Astrocyte (in vitro differentiated cells and primary cell): ENCODE data around the gene EMP1. TPM values are rescaled to one million over a fixed set of nuclear protein-coding genes. Genes with fewer than 3 reads are reported as not detected.

Experiments used
- DNase-seq: peaks from one replicate; pipeline ENCODE4 v3.0.0-alpha.2; 2010; ENCODE audit warnings: low read depth
- FAIRE-seq: peaks from 2 replicates; lab custom pipeline; 2011; peaks lifted over from hg19 to GRCh38; lab: Jason Lieb, UNC
- H2AFZ ChIP-seq: 2 replicates; pipeline ENCODE4 v1.6.0; 2012; ENCODE audit warnings: low read depth, low read length, inconsistent platforms
- H3K27ac ChIP-seq: 2 replicates; pipeline ENCODE4 v1.5.1; 2011; ENCODE audit warnings: low read depth, low read length, inconsistent platforms
- H3K27me3 ChIP-seq: 2 replicates; pipeline ENCODE4 v1.6.0; 2011; ENCODE audit warnings: low read length, inconsistent platforms; ENCODE audit not compliant: insufficient read depth
- H3K36me3 ChIP-seq: 2 replicates; pipeline ENCODE4 v1.5.1; 2011; ENCODE audit warnings: low read length, inconsistent platforms; ENCODE audit not compliant: insufficient read depth
- H3K4me1 ChIP-seq: 2 replicates; pipeline ENCODE4 v1.5.1; 2011; ENCODE audit warnings: low read length, inconsistent platforms; ENCODE audit not compliant: insufficient read depth
- H3K4me2 ChIP-seq: 2 replicates; pipeline ENCODE4 v1.6.0; 2012; ENCODE audit warnings: low read length, inconsistent platforms
- H3K4me3 ChIP-seq: 2 replicates; pipeline ENCODE4 v1.5.1; 2011; ENCODE audit warnings: low read depth, mild to moderate bottlenecking, low read length, inconsistent platforms; ENCODE audit not compliant: insufficient read depth
- H3K79me2 ChIP-seq: 2 replicates; pipeline ENCODE4 v1.6.0; 2012; ENCODE audit warnings: mild to moderate bottlenecking, low read length, inconsistent platforms; ENCODE audit not compliant: insufficient read depth
- H3K9ac ChIP-seq: 2 replicates; pipeline ENCODE4 v1.6.0; 2012; ENCODE audit warnings: mild to moderate bottlenecking, low read length, inconsistent platforms
- H3K9me3 ChIP-seq: 2 replicates; pipeline ENCODE4 v1.5.1; 2012; ENCODE audit warnings: low read depth, mild to moderate bottlenecking, low read length, inconsistent platforms; ENCODE audit not compliant: insufficient read depth
- H4K20me1 ChIP-seq: 2 replicates; pipeline ENCODE4 v1.6.0; 2012; ENCODE audit warnings: low read length, inconsistent platforms; ENCODE audit not compliant: insufficient read depth
- H3K27ac Mint-ChIP-seq: one replicate; pipeline ENCODE4 v1.8.0; 2021; ENCODE audit warnings: mild to moderate bottlenecking, mixed read lengths; ENCODE audit not compliant: unreplicated experiment
- H3K27me3 Mint-ChIP-seq: one replicate; pipeline ENCODE4 v1.8.0; 2021; ENCODE audit warnings: low read depth, mixed read lengths; ENCODE audit not compliant: unreplicated experiment
- H3K36me3 Mint-ChIP-seq: one replicate; pipeline ENCODE4 v1.8.0; 2021; ENCODE audit warnings: low read depth, mixed read lengths; ENCODE audit not compliant: unreplicated experiment
- H3K4me1 Mint-ChIP-seq: one replicate; pipeline ENCODE4 v1.8.0; 2021; ENCODE audit warnings: low read depth, mixed read lengths; ENCODE audit not compliant: unreplicated experiment
- H3K4me3 Mint-ChIP-seq: one replicate; pipeline ENCODE4 v1.8.0; 2021; ENCODE audit warnings: mild to moderate bottlenecking, moderate library complexity, mixed read lengths; ENCODE audit not compliant: unreplicated experiment
- H3K9me3 Mint-ChIP-seq: one replicate; pipeline ENCODE4 v1.8.0; 2021; ENCODE audit warnings: mild to moderate bottlenecking, mixed read lengths; ENCODE audit not compliant: unreplicated experiment
- EZH2 ChIP-seq: IDR thresholded peaks from 2 replicates; pipeline ENCODE4 v1.6.1; 2012; ENCODE audit warnings: mild to moderate bottlenecking, low read length, inconsistent platforms; ENCODE audit not compliant: insufficient read depth
- total RNA-seq: library from RNA; stranded (reverse); gene quantifications from 2 replicates; pipeline ENCODE4 v1.2.1, GENCODE V29; 2021
- TF ChIP-seq, protein P1 (sequence below): IDR thresholded peaks from 2 replicates; pipeline ENCODE4 v1.5.1; 2011; ENCODE audit warnings: low read depth, mild to moderate bottlenecking, inconsistent platforms, low read length, moderate library complexity; ENCODE audit not compliant: insufficient read depth

EMP1 gene
- total RNA-seq, 1 donor from 2014 or later: 71.7 TPM

GRCh38 chr12:13223179-13223804 lies 26.8 kb downstream of the EMP1 start:
- Mint-ChIP-seq H3K4me3 (no peak overlapping the region), H3K4me1 (peaks cover 2% of the 10 kb centered on the region), H3K9me3 (peaks cover 3% of the 10 kb centered on the region), H3K27me3 (peaks cover 2% of the 10 kb centered on the region), H3K27ac (no peak overlapping the region), H3K36me3 (peaks cover 5% of the 10 kb centered on the region)
- no peaks in the 10 kb centered on the region for H3K27me3 ChIP-seq
- DNase-seq (peak; percentile 67), FAIRE-seq (peak; percentile 78)
- no peaks in the 10 kb centered on the region for H3K79me2 ChIP-seq
- TF ChIP-seq, protein P1, sequence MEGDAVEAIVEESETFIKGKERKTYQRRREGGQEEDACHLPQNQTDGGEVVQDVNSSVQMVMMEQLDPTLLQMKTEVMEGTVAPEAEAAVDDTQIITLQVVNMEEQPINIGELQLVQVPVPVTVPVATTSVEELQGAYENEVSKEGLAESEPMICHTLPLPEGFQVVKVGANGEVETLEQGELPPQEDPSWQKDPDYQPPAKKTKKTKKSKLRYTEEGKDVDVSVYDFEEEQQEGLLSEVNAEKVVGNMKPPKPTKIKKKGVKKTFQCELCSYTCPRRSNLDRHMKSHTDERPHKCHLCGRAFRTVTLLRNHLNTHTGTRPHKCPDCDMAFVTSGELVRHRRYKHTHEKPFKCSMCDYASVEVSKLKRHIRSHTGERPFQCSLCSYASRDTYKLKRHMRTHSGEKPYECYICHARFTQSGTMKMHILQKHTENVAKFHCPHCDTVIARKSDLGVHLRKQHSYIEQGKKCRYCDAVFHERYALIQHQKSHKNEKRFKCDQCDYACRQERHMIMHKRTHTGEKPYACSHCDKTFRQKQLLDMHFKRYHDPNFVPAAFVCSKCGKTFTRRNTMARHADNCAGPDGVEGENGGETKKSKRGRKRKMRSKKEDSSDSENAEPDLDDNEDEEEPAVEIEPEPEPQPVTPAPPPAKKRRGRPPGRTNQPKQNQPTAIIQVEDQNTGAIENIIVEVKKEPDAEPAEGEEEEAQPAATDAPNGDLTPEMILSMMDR: no peak
- TF ChIP-seq EZH2: no peak
- H3K4me1 ChIP-seq: peaks cover 18% of the 10 kb centered on the region
- H3K4me2 ChIP-seq: peak overlapping the region; percentile 53
- no peak overlapping the region for H2AFZ ChIP-seq
- no peak overlapping the region for H3K4me3 ChIP-seq
- H4K20me1 ChIP-seq: no peaks in the 10 kb centered on the region
- H3K9ac ChIP-seq: no peak overlapping the region
- H3K27ac ChIP-seq: peak overlapping the region; percentile 30
- H3K9me3 ChIP-seq: no peaks in the 10 kb centered on the region
- H3K36me3 ChIP-seq: no peaks in the 10 kb centered on the region

GRCh38 chr12:13223941-13224340 lies 27.4 kb downstream of the EMP1 start:
- FAIRE-seq: peak; percentile 52
- Histone ChIP-seq H4K20me1 (no peaks in the 10 kb centered on the region), H3K4me1 (peaks cover 18% of the 10 kb centered on the region)

More at GRCh38 chr12:13223941-13224340, 27.4 kb downstream of the EMP1 start:
- no peak overlapping the region for H3K27ac Mint-ChIP-seq
- H3K27me3 Mint-ChIP-seq: peaks cover 2% of the 10 kb centered on the region
- Histone ChIP-seq H3K79me2 (no peaks in the 10 kb centered on the region), H3K4me2 (no peak overlapping the region), H3K9ac (no peak overlapping the region), H3K27ac (peak overlapping the region; percentile 13), H2AFZ (no peak overlapping the region), H3K27me3 (no peaks in the 10 kb centered on the region), H3K4me3 (no peak overlapping the region), H3K9me3 (no peaks in the 10 kb centered on the region), H3K36me3 (no peaks in the 10 kb centered on the region)
- H3K36me3 Mint-ChIP-seq: peaks cover 3% of the 10 kb centered on the region
- peaks cover 2% of the 10 kb centered on the region for H3K4me1 Mint-ChIP-seq
- peak; percentile 66 for DNase-seq
- no peak overlapping the region for H3K4me3 Mint-ChIP-seq
- TF ChIP-seq, protein P1: no peak
- no peak for TF ChIP-seq EZH2
- H3K9me3 Mint-ChIP-seq: peaks cover 3% of the 10 kb centered on the region
